GM12878 (cell line): Measurements from ENCODE around the gene KRTAP4-6. TPM values are rescaled to one million over a fixed set of nuclear protein-coding genes. Genes with fewer than 3 reads are reported as not detected.

Source experiments
- ATAC-seq: fragments of 200-7000 bp; cut with Tn5 transposase; 3 replicates; pipeline ENCODE4 v1.9.1; 2020; ENCODE audit warnings: mild to moderate bottlenecking, moderate library complexity
- BruUV-seq: library from RNA; stranded (reverse); fragments of 400-500 nt; replicated peaks from 2 replicates; lab custom pipeline; 2021; lab: Mats Ljungman, UMichigan
- CTCF ChIA-PET: fragments of 300-600 bp; sonication (Branson Sonifier 250); formaldehyde crosslinking; extraction: SDS; loops from one replicate; lab custom pipeline; 2021; ENCODE audit warnings: inconsistent platforms; lab: Yijun Ruan, JAX
- POLR2A ChIA-PET: fragments of 350-600 bp; formaldehyde crosslinking; extraction: SDS; loops from one replicate; lab custom pipeline; 2021; ENCODE audit warnings: inconsistent platforms; lab: Charles Lee
- RAD21 ChIA-PET: fragments of 300-600 bp; sonication (Branson Sonifier 250); formaldehyde crosslinking; loops from one replicate; lab custom pipeline; 2023; ENCODE audit warnings: antibody characterized with exemption; ENCODE audit not compliant: unreplicated experiment; lab: Charles Lee
- SMC1A ChIA-PET: fragments of 300-600 bp; sonication (Branson Sonifier 250); formaldehyde crosslinking; loops from one replicate; lab custom pipeline; 2023; ENCODE audit not compliant: unreplicated experiment, uncharacterized antibody; lab: Charles Lee
- DNase-seq: peaks from one replicate; pipeline ENCODE4 v3.0.0-alpha.2; 2011; ENCODE audit warnings: low read depth, low spot score
- FAIRE-seq: peaks from 3 replicates; lab custom pipeline; 2011; peaks lifted over from hg19 to GRCh38; lab: Jason Lieb, UNC
- H2AFZ ChIP-seq: 2 replicates; pipeline ENCODE4 v1.6.0; 2011; ENCODE audit warnings: low read depth, low read length, control low read depth; ENCODE audit not compliant: control insufficient read depth
- H3K27ac ChIP-seq: 2 replicates; pipeline ENCODE4 v1.5.1; 2011; ENCODE audit warnings: control low read depth; ENCODE audit not compliant: control insufficient read depth, insufficient read depth
- H3K27me3 ChIP-seq, 2 experiments: replicated peaks in 1 of 2; 2 replicates each; pipeline versions ENCODE4 v1.6.0 to v1.6.1; 2011; ENCODE audit warnings: low read length in 1 of 2; ENCODE audit not compliant: control insufficient read depth in 2 of 2, insufficient read depth in 2 of 2
- H3K36me3 ChIP-seq, 2 experiments: 2 replicates each; pipeline ENCODE4 v1.5.1; 2011; ENCODE audit warnings: low read length in 1 of 2; ENCODE audit not compliant: control insufficient read depth in 2 of 2, insufficient read depth in 2 of 2
- H3K4me1 ChIP-seq: 2 replicates; pipeline ENCODE4 v1.6.1; 2011; ENCODE audit warnings: mild to moderate bottlenecking, low read length, moderate library complexity, mixed read lengths; ENCODE audit not compliant: control insufficient read depth, insufficient read depth
- H3K4me2 ChIP-seq: 2 replicates; pipeline ENCODE4 v1.6.0; 2011; ENCODE audit warnings: control low read depth; ENCODE audit not compliant: control insufficient read depth, insufficient read depth
- H3K4me3 ChIP-seq: fragments of 200-600 bp; sonication (generic); 2 replicates; pipeline ENCODE4 v1.5.1; 2016
- H3K79me2 ChIP-seq: 2 replicates; pipeline ENCODE4 v1.6.0; 2011; ENCODE audit warnings: low read length; ENCODE audit not compliant: control insufficient read depth, insufficient read depth
- H3K9ac ChIP-seq: 2 replicates; pipeline ENCODE4 v1.8.0; 2011; ENCODE audit warnings: low read length, control low read depth, mixed read lengths; ENCODE audit not compliant: control insufficient read depth, insufficient read depth
- H3K9me3 ChIP-seq: replicated peaks from 3 replicates; pipeline ENCODE4 v1.5.1; 2011; ENCODE audit warnings: mild to moderate bottlenecking, low read length; ENCODE audit not compliant: control insufficient read depth, insufficient read depth
- H4K20me1 ChIP-seq: 2 replicates; pipeline ENCODE4 v1.6.0; 2011; ENCODE audit not compliant: control insufficient read depth, insufficient read depth
- DPF2 ChIP-seq: fragments of 450-650 bp; IDR thresholded peaks from 2 replicates; pipeline ENCODE4 v1.6.1; 2017; ENCODE audit warnings: mild to moderate bottlenecking
- ELK1 ChIP-seq: IDR thresholded peaks from 2 replicates; pipeline ENCODE4 v1.6.1; 2012; ENCODE audit warnings: low read depth, low read length, improper control_type of control experiment
- PAX5 ChIP-seq: IDR thresholded peaks from 2 replicates; pipeline ENCODE4 v1.6.1; 2011; ENCODE audit warnings: low read depth, low read length, borderline replicate concordance
- SKIL ChIP-seq: fragments of 450-650 bp; IDR thresholded peaks from 2 replicates; pipeline ENCODE4 v1.6.1; 2017; ENCODE audit warnings: mild to moderate bottlenecking, low read depth, inconsistent platforms; ENCODE audit not compliant: poor library complexity, severe bottlenecking
- SMC3 ChIP-seq: IDR thresholded peaks from 2 replicates; pipeline ENCODE4 v1.6.1; 2011; ENCODE audit warnings: low read length, improper control_type of control experiment, borderline replicate concordance
- WGBS: methylation state at CpG from one replicate; pipeline ENCODE4 v1.1.6; 2016; ENCODE audit warnings: low lambda C conversion rate; ENCODE audit not compliant: insufficient replicate concordance, insufficient coverage; ENCODE audit errors: missing lambda C conversion rate; 5-methylcytosine and 5-hydroxymethylcytosine counted together
- in situ Hi-C: fragments of 300-500 bp; cut with MboI; formaldehyde crosslinking; loops from 9 replicates; pipeline ENCODE4 v1.14.3; 2018; ENCODE audit warnings: mixed read lengths
- intact Hi-C: fragments of 100-400 bp; cut with micrococcal nuclease; formaldehyde crosslinking; loops from one replicate; pipeline ENCODE4 v1.14.2; 2022; ENCODE audit not compliant: unreplicated experiment
- polyA plus RNA-seq, 11 experiments: library from polyadenylated mRNA; depleted of rRNA in 4 of 11; unstranded in 6 of 11; stranded (reverse) in 5 of 11; fragments of >200 nt; fragmentation: Nextera tagmentation in 4 of 11; fragmentation: Illumina TruSeq in 1 of 11; extraction: Ambion mirVana in 4 of 11; extraction: Trizol in 1 of 11; gene quantifications; 1 replicate in 1 of 11; 2 replicates in 10 of 11; pipeline versions ENCODE4 v1.2.1 to v1.2.3, GENCODE V29; 2011 to 2016; ENCODE audit warnings: inconsistent platforms in 2 of 11, missing spikeins in 2 of 11, low read depth in 1 of 11
- total RNA-seq, 4 experiments: library from RNA; depleted of rRNA in 3 of 4; stranded (reverse); fragments of >200 nt in 3 of 4; fragmentation: Illumina TruSeq in 1 of 4; extraction: Trizol in 1 of 4; gene quantifications; 2 replicates each; pipeline versions ENCODE4 v1.2.1 to v1.2.3, GENCODE V29; 2013 to 2021

KRTAP4-6 gene
- total and polyA plus RNA-seq, 10 of the 15 experiments (the other 5 are each of a cell fraction or from before 2014, with no cell fraction given), result not detected

- no peak for ATAC-seq
- Histone ChIP-seq H3K27me3 (no peaks in the 10 kb centered on the region; a peak in 1 of 4 replicates), H3K4me1 (no peaks in the 10 kb centered on the region)
- no TSS peak for BruUV-seq
- POLR2A ChIA-PET, result no interaction called here
- TF ChIP-seq ELK1, result no peak
- TF ChIP-seq SMC3, result no peak
- TF ChIP-seq DPF2, result no peak
- TF ChIP-seq SKIL, result no peak
- no peak for TF ChIP-seq PAX5
- TF ChIP-seq, all 136 proteins: peak for 0
- FAIRE-seq, result no peak
- RAD21 ChIA-PET, result no interaction called here
- Histone ChIP-seq H2AFZ (no peak overlapping the region), H3K36me3 (no peaks in the 10 kb centered on the region), H3K9ac (no peak overlapping the region), H3K9me3 (no peaks in the 10 kb centered on the region), H3K27ac (no peak overlapping the region), H3K79me2 (no peaks in the 10 kb centered on the region), H3K4me3 (no peak overlapping the region), H4K20me1 (no peaks in the 10 kb centered on the region), H3K4me2 (no peak overlapping the region)
- WGBS, result 42% methylated on average over 7 of the region's 7 CpGs
- in situ Hi-C loops, result no loop called here
- SMC1A ChIA-PET, result no interaction called here
- CTCF ChIA-PET, result no interaction called here
- intact Hi-C loops, result no loop called here
- no peak for DNase-seq
These were observed 27.2 kb upstream of the KRTAP4-6 start for GRCh38 chr17:41167561-41167960.
